DND-41 (cell line): ENCODE data around the gene SPNS1.

ENCODE experiments used
- EZH2 ChIP-seq: IDR thresholded peaks from 3 replicates; pipeline ENCODE4 v1.6.1; 2012; ENCODE audit warnings: borderline replicate concordance, low read depth, mild to moderate bottlenecking, moderate library complexity, low read length, inconsistent platforms; ENCODE audit not compliant: severe bottlenecking
- TF ChIP-seq, protein P1 (sequence below): IDR thresholded peaks from 2 replicates; pipeline ENCODE4 v1.5.1; 2012; ENCODE audit warnings: borderline replicate concordance, low read length, moderate library complexity, mild to moderate bottlenecking; ENCODE audit not compliant: poor library complexity, severe bottlenecking; ENCODE audit errors: extremely low read depth

DNA sequence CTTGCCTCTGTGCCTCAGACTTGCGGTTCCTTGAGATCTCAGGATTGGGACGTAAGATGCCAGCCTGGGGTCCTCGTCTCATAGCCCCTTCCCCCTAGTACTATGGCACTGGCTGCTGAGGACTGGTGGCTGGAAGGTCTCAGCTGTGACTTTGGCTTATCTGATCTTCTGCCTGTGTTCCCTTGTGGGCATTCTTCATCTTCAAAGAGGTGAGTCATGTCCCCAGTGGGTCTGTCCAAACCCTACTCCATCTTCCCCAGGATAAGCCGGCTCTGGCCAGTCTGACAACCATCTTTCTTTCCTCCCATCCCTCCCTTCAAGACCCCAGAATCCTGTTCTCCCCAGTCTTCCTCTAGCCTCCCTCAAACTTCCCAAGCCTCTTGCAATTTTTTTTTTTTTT, 39.2 kb upstream of the SPNS1 start:
- TF ChIP-seq, protein P1, sequence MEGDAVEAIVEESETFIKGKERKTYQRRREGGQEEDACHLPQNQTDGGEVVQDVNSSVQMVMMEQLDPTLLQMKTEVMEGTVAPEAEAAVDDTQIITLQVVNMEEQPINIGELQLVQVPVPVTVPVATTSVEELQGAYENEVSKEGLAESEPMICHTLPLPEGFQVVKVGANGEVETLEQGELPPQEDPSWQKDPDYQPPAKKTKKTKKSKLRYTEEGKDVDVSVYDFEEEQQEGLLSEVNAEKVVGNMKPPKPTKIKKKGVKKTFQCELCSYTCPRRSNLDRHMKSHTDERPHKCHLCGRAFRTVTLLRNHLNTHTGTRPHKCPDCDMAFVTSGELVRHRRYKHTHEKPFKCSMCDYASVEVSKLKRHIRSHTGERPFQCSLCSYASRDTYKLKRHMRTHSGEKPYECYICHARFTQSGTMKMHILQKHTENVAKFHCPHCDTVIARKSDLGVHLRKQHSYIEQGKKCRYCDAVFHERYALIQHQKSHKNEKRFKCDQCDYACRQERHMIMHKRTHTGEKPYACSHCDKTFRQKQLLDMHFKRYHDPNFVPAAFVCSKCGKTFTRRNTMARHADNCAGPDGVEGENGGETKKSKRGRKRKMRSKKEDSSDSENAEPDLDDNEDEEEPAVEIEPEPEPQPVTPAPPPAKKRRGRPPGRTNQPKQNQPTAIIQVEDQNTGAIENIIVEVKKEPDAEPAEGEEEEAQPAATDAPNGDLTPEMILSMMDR = no peak
- TF ChIP-seq EZH2 = no peak
